ENCODE measurements around the gene ZNF576. TPM values are rescaled to one million over a fixed set of nuclear protein-coding genes. Genes with fewer than 3 reads are reported as not detected.

ZNF576 gene
- total and polyA plus RNA-seq, 9 of the 15 experiments (the other 6 are each of a cell fraction or from before 2014, with no cell fraction given) = 6.8 to 18.2 (median 12.2) TPM

- no peak for TF ChIP-seq PCBP2 (IDR thresholded peaks at IDR 0.05; ENCODE audit: low read depth, low read length, poor library complexity, severe bottlenecking)
- peak; percentile 58; the same call in 1 of the 2 replicates for TF ChIP-seq C11orf30 (IDR thresholded peaks at IDR 0.05; ENCODE audit: low read depth)
- no peak for TF ChIP-seq ZNF121 (CRISPR knock-in tag; conservative IDR thresholded peaks at IDR 0.05)
- TF ChIP-seq, protein P1, sequence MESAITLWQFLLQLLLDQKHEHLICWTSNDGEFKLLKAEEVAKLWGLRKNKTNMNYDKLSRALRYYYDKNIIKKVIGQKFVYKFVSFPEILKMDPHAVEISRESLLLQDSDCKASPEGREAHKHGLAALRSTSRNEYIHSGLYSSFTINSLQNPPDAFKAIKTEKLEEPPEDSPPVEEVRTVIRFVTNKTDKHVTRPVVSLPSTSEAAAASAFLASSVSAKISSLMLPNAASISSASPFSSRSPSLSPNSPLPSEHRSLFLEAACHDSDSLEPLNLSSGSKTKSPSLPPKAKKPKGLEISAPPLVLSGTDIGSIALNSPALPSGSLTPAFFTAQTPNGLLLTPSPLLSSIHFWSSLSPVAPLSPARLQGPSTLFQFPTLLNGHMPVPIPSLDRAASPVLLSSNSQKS (CRISPR knock-in tag; IDR thresholded peaks at IDR 0.05) = no peak
- no peak for TF ChIP-seq ZNF77 (CRISPR knock-in tag; IDR thresholded peaks at IDR 0.05)
- no peak; the same call in 1 of the 2 replicates for TF ChIP-seq MTA1 (IDR thresholded peaks at IDR 0.05; ENCODE audit: borderline replicate concordance)
- TF ChIP-seq ZNF12 (CRISPR knock-in tag; IDR thresholded peaks at IDR 0.05) = no peak; the same call in 1 of the 2 replicates
- no peak for TF ChIP-seq ZNF124 (CRISPR knock-in tag; IDR thresholded peaks at IDR 0.05)
- no peak for TF ChIP-seq SIX5 (IDR thresholded peaks at IDR 0.05; ENCODE audit: borderline replicate concordance in 1 of 2, insufficient read depth in 1 of 2, low read depth in 1 of 2, low read length in 2 of 2)
- no peak for TF ChIP-seq SMARCA5 (IDR thresholded peaks at IDR 0.05)
- TF ChIP-seq TAF15 (IDR thresholded peaks at IDR 0.05; ENCODE audit: low read depth, low read length) = no peak
- TF ChIP-seq CBFA2T3 (IDR thresholded peaks at IDR 0.05) = 0 out of 2 replicates have a peak, but pooled peaks have one; percentile 4
- TF ChIP-seq ZNF165 (CRISPR knock-in tag; IDR thresholded peaks at IDR 0.05; ENCODE audit: borderline replicate concordance) = no peak
- no peak for TF ChIP-seq JUNB (CRISPR knock-in tag; conservative IDR thresholded peaks at IDR 0.05)
- no peak for TF ChIP-seq NFATC3 (IDR thresholded peaks at IDR 0.05)
- peak in 1 of 2 experiments; percentile 16; a peak in 1 of 4 replicates for TF ChIP-seq TBL1XR1 (IDR thresholded peaks at IDR 0.05; ENCODE audit: low read length in 2 of 2)
- TF ChIP-seq HNRNPLL (IDR thresholded peaks at IDR 0.05; ENCODE audit: low read depth, low read length, poor library complexity, severe bottlenecking) = peak; percentile 95
- no peak for TF ChIP-seq CHD4 (IDR thresholded peaks at IDR 0.05; ENCODE audit: insufficient read depth, insufficient replicate concordance, low read depth, low read length, poor library complexity, severe bottlenecking)
- TF ChIP-seq TCF7 (IDR thresholded peaks at IDR 0.05; ENCODE audit: borderline replicate concordance) = no peak
- TF ChIP-seq ILK (tag; IDR thresholded peaks at IDR 0.05; ENCODE audit: borderline replicate concordance, low read depth) = no peak
- no peak; the same call in 1 of the 2 replicates for TF ChIP-seq DPF2 (IDR thresholded peaks at IDR 0.05)
- TF ChIP-seq RAD51 (IDR thresholded peaks at IDR 0.05; ENCODE audit: borderline replicate concordance, low read depth) = no peak
- 0 out of 2 replicates have a peak, but pooled peaks have one; percentile 54 for TF ChIP-seq ZNF668 (CRISPR knock-in tag; IDR thresholded peaks at IDR 0.05)
- TF ChIP-seq, protein P2, sequence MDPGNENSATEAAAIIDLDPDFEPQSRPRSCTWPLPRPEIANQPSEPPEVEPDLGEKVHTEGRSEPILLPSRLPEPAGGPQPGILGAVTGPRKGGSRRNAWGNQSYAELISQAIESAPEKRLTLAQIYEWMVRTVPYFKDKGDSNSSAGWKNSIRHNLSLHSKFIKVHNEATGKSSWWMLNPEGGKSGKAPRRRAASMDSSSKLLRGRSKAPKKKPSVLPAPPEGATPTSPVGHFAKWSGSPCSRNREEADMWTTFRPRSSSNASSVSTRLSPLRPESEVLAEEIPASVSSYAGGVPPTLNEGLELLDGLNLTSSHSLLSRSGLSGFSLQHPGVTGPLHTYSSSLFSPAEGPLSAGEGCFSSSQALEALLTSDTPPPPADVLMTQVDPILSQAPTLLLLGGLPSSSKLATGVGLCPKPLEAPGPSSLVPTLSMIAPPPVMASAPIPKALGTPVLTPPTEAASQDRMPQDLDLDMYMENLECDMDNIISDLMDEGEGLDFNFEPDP (CRISPR knock-in tag; IDR thresholded peaks at IDR 0.05) = no peak
- no peak for TF ChIP-seq SP2 (IDR thresholded peaks at IDR 0.05; ENCODE audit: extremely low read depth, low read depth, low read length, poor library complexity, severe bottlenecking)
- TF ChIP-seq RBM39 (optimal IDR thresholded peaks at IDR 0.05; ENCODE audit: low read depth, low read length) = no peak
- no peak for TF ChIP-seq HDAC6 (IDR thresholded peaks at IDR 0.05; ENCODE audit: low read depth, low read length)
- TF ChIP-seq POLR2AphosphoS2 (IDR thresholded peaks at IDR 0.05; ENCODE audit: low read length) = no peak
Measured at GRCh38 chr19:43619262-43620060, 23.1 kb downstream of the ZNF576 start, which contains the start of gene ZNF428 (continued).
